NCI-H748 treated with DMSO at 0.1 percent for 48 hours (cell line): ENCODE measurements around the gene OOSP4B.
"Not testable (repeated sequence)": the region's sequence is repeated elsewhere in the genome, so short reads cannot be mapped to it uniquely, and the experiment has no call there.

Experiments
- DNase-seq: peaks from one replicate; lab custom pipeline; 2025; lab: John Stamatoyannopoulos, UW

OOSP4B gene

GRCh38 chr11:60059521-60060240, 42.7 kb downstream of the OOSP4B start:
- no peak for DNase-seq

DNA sequence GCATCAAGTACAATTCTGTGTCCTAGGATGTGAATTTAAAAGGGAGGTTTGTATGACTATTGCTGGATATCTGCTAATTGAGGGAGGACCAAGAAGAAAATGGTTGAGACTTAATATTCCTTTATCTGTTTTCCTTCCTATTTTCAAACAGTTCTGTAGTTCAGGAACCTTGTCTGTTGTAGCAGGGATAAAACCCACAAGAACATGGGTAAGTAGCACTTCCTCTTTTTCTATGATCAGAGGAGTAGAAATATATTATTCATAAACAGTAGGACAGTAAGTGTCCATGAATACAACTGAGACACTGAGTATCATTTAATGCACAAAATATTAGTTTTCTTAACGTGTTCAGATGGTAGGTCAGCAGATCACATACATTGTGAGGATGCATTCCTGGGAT, 47.1 kb downstream of the OOSP4B start:
- DNase-seq, result no peak

GRCh38 chr11:60065801-60066200, 48.8 kb downstream of the OOSP4B start:
- DNase-seq, result no peak

DNA sequence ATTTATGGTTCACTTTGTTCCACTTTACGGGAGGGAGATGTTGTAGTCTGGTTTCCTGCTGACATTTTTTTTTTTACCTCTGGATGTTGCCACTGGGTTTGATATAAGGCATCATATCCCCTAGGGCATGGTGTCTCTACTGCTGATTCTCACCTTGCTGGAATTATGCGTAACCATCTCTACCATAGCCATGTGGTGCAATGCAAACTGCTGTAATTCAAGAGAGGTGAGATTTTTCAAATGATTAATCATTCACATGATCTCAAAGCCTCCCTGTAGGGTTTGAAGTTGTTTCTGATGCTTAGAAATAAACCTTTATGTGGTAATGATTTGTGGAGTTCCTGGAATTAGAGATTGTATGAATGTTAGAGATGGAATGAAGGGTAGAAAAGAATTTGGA, 52.5 kb downstream of the OOSP4B start:
- DNase-seq, result no peak

- not testable (repeated sequence) for DNase-seq
Measured at GRCh38 chr11:60071644-60072043, 54.7 kb downstream of the OOSP4B start.

DNA sequence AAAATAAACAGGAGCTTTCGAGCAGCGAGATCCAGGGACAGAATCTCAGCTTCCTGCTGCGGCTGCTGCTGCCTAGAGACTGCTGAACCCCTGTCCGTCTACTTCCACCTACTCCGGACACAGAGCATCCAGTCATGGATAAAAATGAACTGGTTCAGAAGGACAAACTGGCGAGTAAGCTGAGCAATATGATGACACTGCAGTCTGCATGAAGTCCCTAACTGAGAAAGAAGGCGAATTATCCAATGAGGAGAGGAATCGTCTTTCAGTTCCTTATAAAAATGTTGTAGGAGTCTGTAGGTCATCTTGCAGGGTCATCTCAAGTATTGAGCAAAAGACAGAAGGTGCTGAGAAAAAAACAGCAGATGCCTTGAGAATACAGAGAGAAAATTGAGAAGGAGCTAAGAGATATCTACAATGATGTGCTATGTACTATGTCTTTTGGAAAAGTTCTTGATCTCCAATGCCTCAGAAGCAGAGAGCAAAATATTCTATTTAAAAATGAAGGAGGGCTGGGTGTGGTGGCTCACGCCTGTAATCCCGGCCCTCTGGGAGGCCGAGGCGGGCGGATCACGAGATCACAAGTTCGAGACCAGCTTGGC, 60.3 kb downstream of the OOSP4B start:
- no peak for DNase-seq

DNA sequence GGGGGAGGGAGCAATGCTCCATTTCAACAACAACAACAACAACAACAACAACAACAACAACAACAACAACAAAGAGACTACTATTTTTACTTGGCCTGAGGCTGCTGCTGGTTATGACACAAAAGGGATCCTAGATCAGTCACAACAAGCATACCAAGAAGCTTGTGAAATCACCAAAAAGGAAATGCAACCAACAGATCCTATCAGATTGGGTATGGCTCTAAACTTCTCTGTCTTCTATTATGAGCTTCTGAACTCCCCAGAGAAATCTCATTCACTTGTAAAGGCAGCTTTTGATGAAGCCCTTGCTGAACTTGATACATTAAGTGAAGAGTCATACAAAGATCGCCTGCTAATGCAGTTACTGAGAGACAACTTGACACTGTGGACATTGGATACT, 61.0 kb downstream of the OOSP4B start:
- DNase-seq, result no peak

- DNase-seq, result no peak
Measured at GRCh38 chr11:60078745-60079144, 61.8 kb downstream of the OOSP4B start.

- DNase-seq, result no peak
Measured at GRCh38 chr11:60080535-60080934, 63.6 kb downstream of the OOSP4B start.
